ENCODE results near the gene PCLAF. TPM values are rescaled to one million over a fixed set of nuclear protein-coding genes. Genes with fewer than 3 reads are reported as not detected.

Gene PCLAF
- polyA plus RNA-seq, 2 of the 4 experiments (the other 2 are of a cell fraction), result 221 to 452 TPM

DNA sequence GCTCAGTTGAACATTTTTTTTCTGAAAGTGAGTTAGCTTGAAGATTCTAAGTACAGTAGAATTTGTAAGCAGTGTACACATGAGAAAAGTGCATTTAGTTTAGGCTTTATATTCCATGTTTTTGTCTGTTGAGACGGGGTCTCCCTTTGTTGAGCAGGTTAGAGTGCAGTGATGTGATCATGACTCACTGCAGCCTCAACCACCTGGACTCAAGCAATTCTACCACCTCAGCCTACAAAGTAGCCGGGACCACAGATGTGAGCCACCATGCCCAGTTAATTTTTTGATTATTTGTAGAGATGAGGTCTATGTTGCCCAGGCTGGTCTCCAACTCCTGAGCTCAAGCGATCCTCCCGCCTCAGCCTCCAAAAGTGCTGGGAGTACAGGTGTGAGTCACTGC lies 20.0 kb downstream of the PCLAF start:
- no peak for ATAC-seq
- Histone ChIP-seq H3K27ac (no peak overlapping the region), H3K4me3 (no peak overlapping the region), H3K4me1 (peaks cover 5% of the 10 kb centered on the region; the same call in 2 of the 3 replicates), H3K4me2 (no peak overlapping the region), H3K9me3 (no peaks in the 10 kb centered on the region)
- ChIA-PET CTCF (interaction anchor here (0.7 to 2.4 kb wide), 5 partner anchors 10 to 208 kb away, joined by 3 to 12 read pairs (median 3); no protein-coding TSS in a partner anchor), POLR2A (no interaction called here)
- peak; percentile 43 for FAIRE-seq
- WGBS (ENCODE audit: missing lambda C conversion rate), result 92% methylated on average over 4 of the region's 4 CpGs
- no peak for DNase-seq (ENCODE audit: low read depth in 1 of 2, low spot score in 1 of 2)
- TF ChIP-seq NR3C1 (IDR thresholded peaks at IDR 0.05) (no peak), CBX8 (IDR thresholded peaks at IDR 0.05) (no peak), ZFP36 (IDR thresholded peaks at IDR 0.05; ENCODE audit: borderline replicate concordance, partially characterized antibody) (no peak), TFCP2L1 (CRISPR knock-in tag; IDR thresholded peaks at IDR 0.05) (no peak), EHMT2 (IDR thresholded peaks at IDR 0.05; ENCODE audit: low read depth) (no peak), RFX5 (IDR thresholded peaks at IDR 0.05) (no peak), MYC (IDR thresholded peaks at IDR 0.05; ENCODE audit: borderline replicate concordance, low read length) (no peak), KDM5A (IDR thresholded peaks at IDR 0.05) (no peak), HEYL (CRISPR knock-in tag; IDR thresholded peaks at IDR 0.05) (no peak), KDM1A (IDR thresholded peaks at IDR 0.05; ENCODE audit: low read depth) (no peak), FOSL2 (IDR thresholded peaks at IDR 0.05) (no peak), FOSL2 (CRISPR knock-in tag; IDR thresholded peaks at IDR 0.05) (no peak), HDAC2 (IDR thresholded peaks at IDR 0.05) (no peak), CEBPB (IDR thresholded peaks at IDR 0.05) (no peak), POLR2A (IDR thresholded peaks at IDR 0.05; ENCODE audit: low read length) (no peak), TP53 (CRISPR knock-in tag; IDR thresholded peaks at IDR 0.05) (no peak)
- TF ChIP-seq, protein P1, sequence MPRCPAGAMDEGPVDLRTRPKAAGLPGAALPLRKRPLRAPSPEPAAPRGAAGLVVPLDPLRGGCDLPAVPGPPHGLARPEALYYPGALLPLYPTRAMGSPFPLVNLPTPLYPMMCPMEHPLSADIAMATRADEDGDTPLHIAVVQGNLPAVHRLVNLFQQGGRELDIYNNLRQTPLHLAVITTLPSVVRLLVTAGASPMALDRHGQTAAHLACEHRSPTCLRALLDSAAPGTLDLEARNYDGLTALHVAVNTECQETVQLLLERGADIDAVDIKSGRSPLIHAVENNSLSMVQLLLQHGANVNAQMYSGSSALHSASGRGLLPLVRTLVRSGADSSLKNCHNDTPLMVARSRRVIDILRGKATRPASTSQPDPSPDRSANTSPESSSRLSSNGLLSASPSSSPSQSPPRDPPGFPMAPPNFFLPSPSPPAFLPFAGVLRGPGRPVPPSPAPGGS (IDR thresholded peaks at IDR 0.05), result no peak
- TF ChIP-seq, protein P2, sequence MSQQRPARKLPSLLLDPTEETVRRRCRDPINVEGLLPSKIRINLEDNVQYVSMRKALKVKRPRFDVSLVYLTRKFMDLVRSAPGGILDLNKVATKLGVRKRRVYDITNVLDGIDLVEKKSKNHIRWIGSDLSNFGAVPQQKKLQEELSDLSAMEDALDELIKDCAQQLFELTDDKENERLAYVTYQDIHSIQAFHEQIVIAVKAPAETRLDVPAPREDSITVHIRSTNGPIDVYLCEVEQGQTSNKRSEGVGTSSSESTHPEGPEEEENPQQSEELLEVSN (IDR thresholded peaks at IDR 0.05; ENCODE audit: borderline replicate concordance, low read depth), result no peak
- TF ChIP-seq, protein P3, sequence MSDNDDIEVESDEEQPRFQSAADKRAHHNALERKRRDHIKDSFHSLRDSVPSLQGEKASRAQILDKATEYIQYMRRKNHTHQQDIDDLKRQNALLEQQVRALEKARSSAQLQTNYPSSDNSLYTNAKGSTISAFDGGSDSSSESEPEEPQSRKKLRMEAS (IDR thresholded peaks at IDR 0.05), result no peak

DNA sequence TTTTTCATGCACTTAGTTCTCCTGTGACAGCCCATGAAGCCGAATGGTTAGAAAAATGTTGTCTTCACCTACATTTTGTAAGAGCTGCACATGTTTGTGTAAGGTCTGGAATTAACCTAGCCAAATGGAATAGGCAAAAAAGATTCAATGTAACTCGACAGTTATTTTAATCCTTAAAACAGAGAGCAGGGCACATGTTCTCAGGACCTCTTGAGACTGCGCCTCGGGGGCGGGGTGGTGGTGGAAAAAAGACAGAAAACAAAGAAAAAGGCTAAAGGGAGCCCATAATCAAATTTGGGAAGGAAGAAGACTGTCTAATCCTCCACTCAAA lies 24.6 kb downstream of the PCLAF start:
- 0 out of 6 replicates have a peak, but pooled peaks of 1 of the 2 experiments have one; percentile 1 for ATAC-seq
- Histone ChIP-seq H3K4me2 (peak overlapping the region; percentile 79), H3K27ac (peak overlapping the region; percentile 61 to 94), H3K4me1 (peaks cover 13% of the 10 kb centered on the region), H3K9me3 (no peaks in the 10 kb centered on the region), H3K4me3 (peak overlapping the region; percentile 82)
- no peak for TF ChIP-seq FOSB (CRISPR knock-in tag; IDR thresholded peaks at IDR 0.05)
- FAIRE-seq, result no peak
- ChIA-PET POLR2A (interaction anchor here (0.9 to 1.5 kb wide), 5 partner anchors 30 to 147 kb away, joined by 3 to 11 read pairs (median 3); partner anchors contain the start of gene TRIP4), CTCF (interaction anchor here (0.6 to 2.7 kb wide), 15 partner anchors 11 to 323 kb away, joined by 3 to 11 read pairs (median 5); partner anchors contain the start of genes PPIB and TRIP4)
- 46% methylated on average over 5 of the region's 5 CpGs for WGBS (ENCODE audit: missing lambda C conversion rate)
- DNase-seq (ENCODE audit: low read depth in 1 of 2, low spot score in 1 of 2), result no peak

DNA sequence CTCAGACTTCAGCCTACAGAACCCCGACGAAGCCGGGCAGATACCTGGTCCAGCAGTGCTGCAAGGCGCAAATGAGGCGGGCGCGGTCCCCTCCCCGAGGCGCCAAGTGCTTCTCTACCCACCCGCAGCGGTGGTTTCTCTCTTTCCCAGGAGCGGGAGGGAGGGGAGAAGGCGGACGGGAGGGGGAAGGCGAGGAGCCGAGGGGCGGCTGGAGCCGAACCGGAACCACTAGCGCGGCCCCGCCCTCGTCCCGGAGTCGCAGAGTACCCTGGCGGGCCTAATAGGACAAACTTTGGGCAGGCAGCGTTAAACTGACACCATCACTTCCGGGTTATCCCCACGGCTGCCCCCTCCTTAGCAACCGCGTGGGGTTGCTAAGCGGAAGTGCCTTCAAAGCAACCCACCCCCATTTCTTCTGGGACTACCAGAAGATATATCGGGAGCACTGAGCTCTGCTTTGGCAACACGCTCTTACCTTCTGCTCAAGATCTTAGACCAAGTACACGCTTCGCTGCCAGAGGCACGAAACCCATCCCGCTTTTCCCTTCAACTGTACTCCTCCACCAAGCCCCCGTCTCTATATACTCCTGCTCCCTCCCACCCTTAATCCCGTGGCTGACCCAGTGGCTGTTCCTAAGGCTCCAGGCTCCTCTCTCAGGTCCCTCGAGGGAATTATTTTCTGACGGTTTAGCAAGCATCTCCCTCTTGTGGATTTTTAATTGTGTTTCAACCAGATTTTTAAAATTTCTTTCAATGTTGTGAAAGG lies 25.1 kb downstream of the PCLAF start, which contains the start of gene CSNK1G1:
CSNK1G1 (minus strand) TSS at position 230 of the 766 bp plus-strand sequence. CDS start 55,674 bp downstream, outside the sequence.
- ChIA-PET CTCF (interaction anchor here (0.6 to 2.7 kb wide), 20 partner anchors 9 to 325 kb away, joined by 3 to 11 read pairs (median 4); partner anchors contain the start of genes PPIB and TRIP4), POLR2A (interaction anchor here (0.9 to 1.5 kb wide), 6 partner anchors 31 to 146 kb away, joined by 3 to 11 read pairs (median 3); partner anchors contain the start of gene TRIP4)
- H3K4me1 ChIP-seq, result peaks cover 13% of the 10 kb centered on the region
- FAIRE-seq (peak; percentile 28), ATAC-seq (peak; percentile 98 to 99), DNase-seq (ENCODE audit: low read depth in 1 of 2, low spot score in 1 of 2) (peak; percentile 93 to 98)
- H3K9me3 ChIP-seq, result no peaks in the 10 kb centered on the region
- peak within 1 kb of the TSS; percentile 82 for H3K4me3 ChIP-seq
- H3K27ac ChIP-seq, result peak within 1 kb of the TSS; percentile 90 to 94
- under 1% methylated on average over 23 of the region's 42 CpGs for WGBS (ENCODE audit: missing lambda C conversion rate)
- peak within 1 kb of the TSS; percentile 89 for H3K4me2 ChIP-seq
- TF ChIP-seq EHF (CRISPR knock-in tag; IDR thresholded peaks at IDR 0.05) (no peak), POLR2AphosphoS2 (conservative IDR thresholded peaks at IDR 0.05; ENCODE audit: low read length) (peak; percentile 60), POLR2A (IDR thresholded peaks at IDR 0.05; ENCODE audit: low read length) (peak; percentile 44; the same call in 1 of the 2 replicates), CBX8 (IDR thresholded peaks at IDR 0.05) (no peak), NR3C1 (IDR thresholded peaks at IDR 0.05) (no peak), HEYL (CRISPR knock-in tag; IDR thresholded peaks at IDR 0.05) (no peak), MYC (IDR thresholded peaks at IDR 0.05; ENCODE audit: borderline replicate concordance, low read length) (0 out of 2 replicates have a peak, but pooled peaks have one; percentile 19), ZSCAN20 (CRISPR knock-in tag; IDR thresholded peaks at IDR 0.05) (no peak), HOXB5 (CRISPR knock-in tag; IDR thresholded peaks at IDR 0.05) (no peak), ZNF302 (CRISPR knock-in tag; IDR thresholded peaks at IDR 0.05) (no peak), PHF8 (IDR thresholded peaks at IDR 0.05; ENCODE audit: borderline replicate concordance, low read depth) (no peak), JUN (IDR thresholded peaks at IDR 0.05) (peak in 1 of 2 experiments; percentile 71; a peak in 2 of 5 replicates)
- TF ChIP-seq, protein P3 (IDR thresholded peaks at IDR 0.05), result peak; percentile 68
- TF ChIP-seq, protein P4, sequence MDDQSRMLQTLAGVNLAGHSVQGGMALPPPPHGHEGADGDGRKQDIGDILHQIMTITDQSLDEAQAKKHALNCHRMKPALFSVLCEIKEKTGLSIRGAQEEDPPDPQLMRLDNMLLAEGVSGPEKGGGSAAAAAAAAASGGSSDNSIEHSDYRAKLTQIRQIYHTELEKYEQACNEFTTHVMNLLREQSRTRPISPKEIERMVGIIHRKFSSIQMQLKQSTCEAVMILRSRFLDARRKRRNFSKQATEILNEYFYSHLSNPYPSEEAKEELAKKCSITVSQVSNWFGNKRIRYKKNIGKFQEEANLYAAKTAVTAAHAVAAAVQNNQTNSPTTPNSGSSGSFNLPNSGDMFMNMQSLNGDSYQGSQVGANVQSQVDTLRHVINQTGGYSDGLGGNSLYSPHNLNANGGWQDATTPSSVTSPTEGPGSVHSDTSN (IDR thresholded peaks at IDR 0.05), result peak; percentile 70
- TF ChIP-seq, protein P5, sequence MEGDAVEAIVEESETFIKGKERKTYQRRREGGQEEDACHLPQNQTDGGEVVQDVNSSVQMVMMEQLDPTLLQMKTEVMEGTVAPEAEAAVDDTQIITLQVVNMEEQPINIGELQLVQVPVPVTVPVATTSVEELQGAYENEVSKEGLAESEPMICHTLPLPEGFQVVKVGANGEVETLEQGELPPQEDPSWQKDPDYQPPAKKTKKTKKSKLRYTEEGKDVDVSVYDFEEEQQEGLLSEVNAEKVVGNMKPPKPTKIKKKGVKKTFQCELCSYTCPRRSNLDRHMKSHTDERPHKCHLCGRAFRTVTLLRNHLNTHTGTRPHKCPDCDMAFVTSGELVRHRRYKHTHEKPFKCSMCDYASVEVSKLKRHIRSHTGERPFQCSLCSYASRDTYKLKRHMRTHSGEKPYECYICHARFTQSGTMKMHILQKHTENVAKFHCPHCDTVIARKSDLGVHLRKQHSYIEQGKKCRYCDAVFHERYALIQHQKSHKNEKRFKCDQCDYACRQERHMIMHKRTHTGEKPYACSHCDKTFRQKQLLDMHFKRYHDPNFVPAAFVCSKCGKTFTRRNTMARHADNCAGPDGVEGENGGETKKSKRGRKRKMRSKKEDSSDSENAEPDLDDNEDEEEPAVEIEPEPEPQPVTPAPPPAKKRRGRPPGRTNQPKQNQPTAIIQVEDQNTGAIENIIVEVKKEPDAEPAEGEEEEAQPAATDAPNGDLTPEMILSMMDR (IDR thresholded peaks at IDR 0.05), result peak; percentile 79

Data from A549 (cell line).